HG02852 (cell line): ENCODE data around the gene SETD9.

Experiments used
- ATAC-seq: cut with Tn5 transposase; IDR thresholded peaks from one replicate; pipeline ENCODE4 v1.9.1; 2021; ENCODE audit warnings: mild to moderate bottlenecking, moderate library complexity; ENCODE audit not compliant: unreplicated experiment

The SETD9 gene, protein sequence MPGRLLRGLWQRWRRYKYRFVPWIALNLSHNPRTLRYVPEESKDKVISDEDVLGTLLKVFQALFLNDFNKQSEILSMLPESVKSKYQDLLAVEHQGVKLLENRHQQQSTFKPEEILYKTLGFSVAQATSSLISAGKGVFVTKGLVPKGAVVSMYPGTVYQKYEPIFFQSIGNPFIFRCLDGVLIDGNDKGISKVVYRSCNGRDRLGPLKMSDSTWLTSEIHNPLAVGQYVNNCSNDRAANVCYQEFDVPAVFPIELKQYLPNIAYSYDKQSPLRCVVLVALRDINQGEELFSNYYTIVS

DNA sequence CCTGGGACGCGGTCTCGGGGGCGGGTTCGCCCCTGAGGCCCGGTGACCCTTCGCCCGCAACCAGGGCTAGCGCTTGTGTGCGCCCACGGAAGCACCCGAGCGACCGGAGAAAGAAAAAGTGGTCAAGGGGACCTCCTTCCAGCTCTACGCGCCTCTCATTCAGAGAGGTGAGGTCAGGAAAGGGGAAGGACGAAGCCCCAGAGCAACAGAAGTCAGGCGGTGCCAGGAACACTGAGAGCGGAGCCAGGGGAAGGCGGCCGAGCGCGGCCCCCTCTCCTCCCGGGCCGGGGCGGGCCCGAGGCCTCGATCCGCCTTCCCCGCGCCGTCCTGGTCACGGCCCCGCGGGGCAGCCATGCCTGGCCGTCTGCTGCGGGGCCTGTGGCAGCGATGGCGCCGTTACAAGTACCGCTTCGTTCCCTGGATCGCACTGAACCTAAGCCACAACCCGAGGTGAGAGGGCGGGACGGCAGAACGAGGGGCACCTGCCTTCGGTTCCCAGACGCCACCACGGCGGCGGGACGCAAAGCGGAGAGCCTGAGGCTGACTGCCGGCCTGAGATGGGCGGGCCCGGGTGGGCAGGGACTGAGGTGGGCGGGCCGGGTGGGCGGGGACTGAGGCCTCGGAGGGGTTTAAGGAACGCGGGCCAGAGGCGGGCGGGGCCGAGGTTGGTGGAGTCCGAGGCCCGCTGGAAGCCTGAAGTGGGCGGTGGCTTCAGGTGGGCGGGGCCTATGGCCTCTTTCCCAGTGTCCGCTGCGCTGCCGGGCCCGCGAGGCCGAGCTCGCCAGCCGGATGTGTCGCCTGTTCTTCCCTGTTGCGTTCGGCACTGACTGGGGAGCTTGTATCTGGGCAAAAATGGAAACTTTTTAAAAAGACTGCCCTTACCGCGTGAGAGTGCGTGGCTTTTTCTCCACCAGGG lies at the start of gene SETD9:
TSS of gene SETD9 (plus strand) at position 303 of the 916 bp plus-strand sequence. CDS start at position 353, 50 bp downstream.
- ATAC-seq: peak; percentile 87

DNA sequence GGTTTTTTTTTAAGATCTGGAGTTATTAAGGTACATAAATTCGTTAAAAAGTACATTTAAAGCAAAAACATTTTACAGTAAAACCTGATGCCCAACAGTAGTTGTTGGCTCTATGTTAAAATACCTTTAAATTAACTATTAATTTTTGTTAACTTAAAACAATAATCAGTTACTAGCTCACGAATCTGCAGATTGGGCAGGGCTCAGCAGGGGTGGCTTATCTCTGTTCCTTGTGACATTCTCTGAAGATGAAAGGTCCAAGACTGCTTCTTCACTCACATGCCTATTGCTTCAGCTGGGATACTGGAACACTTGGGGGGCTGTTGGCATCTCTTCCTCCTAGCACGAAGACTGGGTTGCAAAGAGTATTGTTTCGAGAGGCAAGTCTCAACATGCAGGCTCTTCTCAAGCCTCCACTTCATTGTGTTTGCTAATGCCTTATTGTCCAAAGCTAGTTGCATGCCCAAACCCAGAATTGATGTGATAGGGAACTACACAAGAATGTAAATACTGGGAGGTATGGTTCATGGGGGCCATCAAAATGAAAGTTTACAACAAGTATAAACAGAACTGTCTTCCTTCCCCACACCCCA lies 47.4 kb upstream of the SETD9 start:
- ATAC-seq: no peak

DNA sequence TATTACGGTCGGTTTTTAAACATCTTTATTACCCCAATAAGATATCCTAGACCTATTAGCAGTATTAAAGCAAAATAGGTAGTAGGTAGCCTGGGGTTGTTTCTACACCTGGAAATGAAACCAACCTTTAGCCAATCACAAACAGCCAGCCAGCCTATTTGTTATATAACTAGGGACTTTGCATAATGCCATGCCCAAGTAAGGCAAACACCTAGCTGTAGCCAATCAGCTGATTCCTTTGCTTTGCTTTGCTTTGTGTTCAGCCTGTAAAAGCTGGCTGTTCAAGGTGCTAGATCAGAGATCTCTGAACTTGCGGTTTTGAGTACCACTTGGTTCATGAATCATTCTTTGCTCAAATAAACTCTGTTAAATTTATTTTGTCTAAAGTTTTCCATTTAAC lies 46.5 kb upstream of the SETD9 start:
- no peak for ATAC-seq

DNA sequence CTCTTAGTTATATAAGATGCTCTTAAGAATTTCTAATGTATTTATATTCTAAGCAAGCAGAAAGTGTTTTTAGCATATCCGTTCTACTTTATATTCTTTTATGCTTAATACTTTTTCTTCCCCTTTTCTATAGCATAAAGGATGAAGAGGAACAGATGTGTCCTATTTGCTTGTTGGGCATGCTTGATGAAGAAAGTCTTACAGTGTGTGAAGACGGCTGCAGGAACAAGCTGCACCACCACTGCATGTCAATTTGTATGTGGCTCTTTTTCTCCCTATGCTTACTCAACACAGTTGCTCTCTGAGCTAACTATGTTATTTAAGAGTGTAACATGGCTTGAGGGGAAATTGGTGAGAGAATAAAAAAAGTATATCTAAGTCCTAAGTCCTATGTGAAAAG lies 37.6 kb upstream of the SETD9 start:
- no peak for ATAC-seq

DNA sequence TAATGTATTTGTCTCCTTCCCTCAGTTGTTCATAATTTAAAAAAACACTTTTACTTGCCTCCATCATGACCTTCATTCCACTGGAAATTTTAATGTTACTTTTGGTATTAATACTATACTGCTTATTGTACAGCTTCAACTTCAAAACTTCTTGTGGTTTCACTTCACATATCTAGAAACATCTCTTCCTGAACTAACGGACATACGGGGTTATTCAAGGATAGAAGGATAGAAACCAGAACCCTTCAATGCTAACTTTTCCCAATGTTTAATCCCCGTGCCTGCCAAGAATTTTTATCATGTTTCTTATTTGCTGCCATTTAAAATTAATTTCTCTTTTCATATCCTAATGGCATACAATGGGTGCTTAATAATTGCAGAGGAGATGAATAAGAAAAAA lies 36.3 kb upstream of the SETD9 start:
- no peak for ATAC-seq

DNA sequence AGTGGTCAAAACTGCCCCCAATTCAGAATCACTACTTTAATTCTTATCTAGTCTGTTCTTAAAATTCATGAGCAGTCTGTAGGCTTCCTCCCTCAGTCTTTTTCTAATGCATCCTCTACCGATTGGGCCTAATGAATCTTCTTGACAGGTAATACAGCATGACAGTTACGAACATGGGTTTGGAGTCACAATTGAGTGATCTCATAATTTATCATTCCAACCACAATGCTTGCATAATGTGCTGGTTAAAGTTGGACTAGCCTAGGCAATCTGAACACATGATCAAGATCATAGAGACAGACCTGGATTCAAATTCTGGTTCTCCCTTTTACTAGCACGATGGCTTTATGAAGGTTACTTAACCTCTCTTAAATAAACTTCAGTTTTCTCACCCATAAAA lies 33.1 kb upstream of the SETD9 start:
- ATAC-seq: no peak

DNA sequence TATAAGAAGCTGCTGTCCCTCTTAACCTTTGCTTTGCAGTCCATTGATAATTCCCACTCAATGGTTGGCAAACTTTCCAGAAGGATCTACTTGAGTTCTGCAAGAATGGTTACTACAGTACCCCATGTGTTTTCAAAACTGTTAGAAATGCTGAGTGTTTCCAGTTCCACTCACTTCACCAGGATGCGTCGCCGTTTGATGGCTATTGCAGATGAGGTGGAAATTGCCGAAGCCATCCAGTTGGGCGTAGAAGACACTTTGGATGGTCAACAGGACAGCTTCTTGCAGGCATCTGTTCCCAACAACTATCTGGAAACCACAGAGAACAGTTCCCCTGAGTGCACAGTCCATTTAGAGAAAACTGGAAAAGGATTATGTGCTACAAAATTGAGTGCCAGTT lies 27.8 kb upstream of the SETD9 start:
- no peak for ATAC-seq

DNA sequence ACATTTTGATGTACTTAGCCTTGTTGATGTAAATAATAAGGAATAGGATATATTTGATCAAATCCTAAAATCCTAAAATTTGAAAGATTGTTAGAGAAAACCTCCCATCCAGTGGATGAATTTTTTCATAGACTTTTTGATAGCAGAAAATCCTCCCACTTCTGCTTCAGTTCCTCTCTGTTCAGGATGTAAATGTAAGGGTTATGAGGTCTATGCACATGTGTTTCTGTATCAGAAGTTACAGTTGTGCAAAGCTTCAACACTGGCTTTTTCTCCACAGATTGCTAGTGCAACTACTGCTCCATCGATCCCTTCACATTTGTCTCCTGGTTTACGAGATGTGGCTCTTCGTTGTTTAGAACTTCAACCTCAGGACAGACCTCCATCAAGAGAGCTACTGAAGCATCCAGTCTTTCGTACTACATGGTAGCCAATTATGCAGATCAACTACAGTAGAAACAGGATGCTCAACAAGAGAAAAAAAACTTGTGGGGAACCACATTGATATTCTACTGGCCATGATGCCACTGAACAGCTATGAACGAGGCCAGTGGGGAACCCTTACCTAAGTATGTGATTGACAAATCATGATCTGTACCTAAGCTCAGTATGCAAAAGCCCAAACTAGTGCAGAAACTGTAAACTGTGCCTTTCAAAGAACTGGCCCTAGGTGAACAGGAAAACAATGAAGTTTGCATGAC lies 16.0 kb upstream of the SETD9 start:
- ATAC-seq: no peak

DNA sequence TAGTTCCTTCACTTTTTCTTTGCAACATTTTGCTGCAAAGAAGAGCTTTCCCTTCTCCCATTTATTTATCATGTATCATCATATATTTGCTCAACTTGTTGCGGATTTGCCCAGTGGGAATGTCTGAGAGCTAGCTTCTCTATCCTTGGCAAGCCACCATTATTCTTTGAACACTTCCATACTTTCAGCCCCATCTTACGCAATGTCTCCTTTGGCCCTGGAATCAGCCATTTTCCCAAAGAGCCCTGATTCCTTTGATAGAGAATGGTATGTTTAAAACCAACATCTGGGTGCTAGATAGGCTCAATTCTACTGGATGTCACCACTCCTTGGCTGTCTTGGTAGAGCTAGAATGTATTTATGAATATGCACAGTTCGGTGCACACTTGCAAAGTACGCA lies 12.6 kb upstream of the SETD9 start:
- ATAC-seq: no peak

DNA sequence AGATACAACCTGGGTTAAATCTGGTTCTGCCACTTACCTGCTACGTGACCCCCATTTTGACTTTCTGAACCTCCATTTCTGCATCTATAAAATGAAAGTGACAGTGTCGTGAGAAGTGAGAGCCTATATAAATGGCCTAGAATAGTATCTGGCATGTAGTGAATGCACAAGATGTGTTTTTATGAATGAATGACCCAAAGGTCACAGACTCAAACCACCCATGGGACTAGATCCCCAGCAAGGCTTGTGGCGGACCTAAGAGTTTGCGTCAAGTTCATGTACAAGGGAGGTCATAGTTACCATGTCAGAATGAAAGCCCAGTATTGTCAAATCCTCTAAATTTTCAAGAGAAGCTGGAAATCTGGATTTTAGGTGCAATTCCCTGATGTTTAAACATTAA lies 11.2 kb upstream of the SETD9 start:
- no peak for ATAC-seq

DNA sequence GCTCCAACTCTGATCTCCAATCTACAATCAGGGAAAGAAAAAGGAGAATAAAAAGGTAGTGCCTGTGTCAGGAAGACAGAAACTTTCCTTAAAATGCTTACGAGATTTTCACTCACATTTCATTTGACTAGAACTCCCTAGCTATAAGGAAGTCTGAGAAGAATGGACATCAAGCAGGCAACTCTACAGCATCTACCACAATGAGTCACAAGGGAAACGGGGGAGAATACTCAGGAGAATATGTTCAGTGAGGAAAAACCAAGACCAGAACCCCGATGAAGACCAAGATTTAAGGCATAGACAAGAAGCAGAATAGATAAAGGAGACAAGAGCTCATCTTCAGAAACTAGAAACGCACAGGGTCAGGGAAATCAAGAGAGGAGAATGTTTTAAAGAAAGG lies 9.0 kb upstream of the SETD9 start:
- ATAC-seq: no peak

DNA sequence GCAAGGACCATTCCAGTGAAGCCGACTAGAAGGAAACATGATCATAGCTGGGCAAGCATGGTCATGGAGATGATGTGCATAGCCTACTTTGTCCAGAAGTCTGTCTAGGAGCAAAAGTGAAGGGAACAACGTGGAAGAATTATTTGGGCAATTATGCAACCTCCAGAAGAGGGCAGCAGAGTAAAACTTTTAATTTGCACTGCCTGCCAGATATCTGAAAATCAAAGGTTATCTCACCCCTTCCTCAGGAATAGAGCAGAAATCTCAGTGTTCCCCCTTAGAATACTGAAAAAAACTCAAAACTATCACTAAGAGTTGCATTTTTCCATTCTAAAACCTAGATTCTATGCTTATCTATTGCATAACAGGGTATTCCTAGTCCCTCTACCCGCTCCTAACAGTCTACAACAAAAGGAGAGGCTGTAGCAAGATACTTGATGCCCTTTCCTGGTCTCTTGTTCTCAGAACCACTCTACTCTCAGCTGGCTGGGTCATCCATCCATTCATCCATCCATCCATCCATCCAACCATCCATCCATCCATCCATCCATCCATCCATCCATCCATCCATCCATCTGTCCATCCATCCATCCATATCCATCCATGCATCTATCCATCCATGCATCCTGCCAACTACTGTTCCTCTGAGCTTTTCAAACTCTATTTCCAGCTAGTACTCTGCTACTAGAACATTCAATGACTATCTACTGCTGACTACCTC lies 8.4 kb upstream of the SETD9 start:
- ATAC-seq: no peak

DNA sequence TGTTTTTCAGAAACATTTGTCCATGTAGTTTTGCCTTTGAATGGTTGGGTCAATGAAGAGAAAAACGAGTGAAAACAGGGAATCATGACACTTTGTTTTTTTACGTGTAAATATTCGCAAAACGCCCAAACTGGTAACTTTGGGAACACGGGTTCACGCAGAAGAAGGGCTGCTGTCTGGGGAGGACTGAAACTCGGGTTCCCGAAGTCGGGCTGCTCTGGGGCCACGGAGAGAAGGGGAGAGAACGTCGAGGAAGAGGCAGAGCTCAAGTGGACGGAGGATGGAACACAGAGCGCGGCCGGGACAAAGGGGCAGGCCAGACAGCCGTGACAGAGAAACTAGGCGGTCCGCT lies 478 bp upstream of the SETD9 start:
- ATAC-seq: peak; percentile 41

DNA sequence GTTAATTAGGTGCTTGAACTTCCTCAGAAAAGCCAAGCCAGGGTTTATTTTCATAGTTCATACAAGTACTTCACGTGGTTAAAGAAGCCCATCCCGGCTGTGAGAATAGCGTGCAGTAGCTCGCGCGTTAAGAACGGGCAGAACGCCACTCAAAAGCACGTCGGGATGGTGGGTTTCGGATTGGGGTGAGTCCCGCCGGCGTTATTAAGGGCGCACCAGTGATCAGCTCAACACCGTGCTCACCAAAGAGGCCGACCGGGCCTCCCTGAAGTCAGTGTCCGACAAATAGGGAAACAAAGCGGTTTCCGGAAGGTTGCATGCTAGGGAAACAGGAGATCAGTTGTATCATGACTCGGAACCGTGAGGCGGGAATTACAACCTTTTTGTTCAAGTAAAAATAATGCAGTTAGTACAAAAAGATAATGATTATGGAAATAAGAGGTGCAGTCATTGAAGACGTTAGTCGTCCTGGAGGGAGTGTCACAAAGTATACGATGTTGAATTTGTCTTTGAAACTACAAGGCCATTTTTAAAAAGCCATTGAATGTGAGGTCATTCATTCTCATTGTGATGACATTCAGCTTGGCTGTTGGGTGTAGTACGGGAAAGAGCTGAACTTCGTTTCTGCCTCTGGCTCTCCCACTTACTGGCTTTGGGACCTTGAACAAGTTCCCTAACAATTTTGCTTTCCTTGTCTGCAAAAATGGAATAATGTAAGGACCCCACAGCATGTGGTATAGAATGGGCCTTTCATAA lies 992 bp downstream of the SETD9 start:
- peak; percentile 29 for ATAC-seq

DNA sequence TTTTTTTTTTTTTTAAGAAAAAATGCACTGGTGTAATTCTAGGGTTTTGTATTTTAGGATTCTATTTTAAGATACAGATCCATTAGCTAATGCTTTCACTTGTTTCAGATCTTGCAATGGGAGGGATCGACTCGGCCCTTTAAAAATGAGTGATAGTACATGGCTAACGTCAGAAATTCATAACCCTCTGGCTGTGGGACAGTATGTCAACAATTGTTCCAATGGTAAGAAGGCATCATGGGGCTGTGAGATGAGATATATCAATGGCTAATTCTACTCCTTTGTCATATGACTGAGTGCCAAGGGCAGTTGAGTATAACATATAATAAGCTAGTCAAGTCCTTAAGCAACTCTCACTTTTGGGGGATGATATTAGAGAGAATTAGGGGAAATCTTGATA lies 4.4 kb downstream of the SETD9 start:
- ATAC-seq: no peak

DNA sequence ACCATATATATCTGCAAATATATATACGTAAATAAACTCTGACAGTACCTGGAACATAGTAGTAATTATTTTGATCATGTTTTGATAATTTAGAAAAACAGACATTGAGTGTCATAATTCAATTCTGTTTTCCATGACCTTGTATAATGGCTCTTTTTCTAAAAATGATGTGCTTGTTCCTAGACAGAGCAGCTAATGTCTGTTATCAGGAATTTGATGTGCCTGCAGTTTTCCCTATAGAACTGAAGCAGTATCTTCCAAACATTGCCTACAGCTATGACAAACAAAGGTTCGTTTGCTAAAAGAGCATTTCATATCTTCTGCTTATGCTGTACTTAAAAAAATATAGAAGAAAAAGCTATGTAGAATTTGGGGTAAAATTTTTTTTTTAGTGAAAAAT lies 5.3 kb downstream of the SETD9 start:
- ATAC-seq: no peak

DNA sequence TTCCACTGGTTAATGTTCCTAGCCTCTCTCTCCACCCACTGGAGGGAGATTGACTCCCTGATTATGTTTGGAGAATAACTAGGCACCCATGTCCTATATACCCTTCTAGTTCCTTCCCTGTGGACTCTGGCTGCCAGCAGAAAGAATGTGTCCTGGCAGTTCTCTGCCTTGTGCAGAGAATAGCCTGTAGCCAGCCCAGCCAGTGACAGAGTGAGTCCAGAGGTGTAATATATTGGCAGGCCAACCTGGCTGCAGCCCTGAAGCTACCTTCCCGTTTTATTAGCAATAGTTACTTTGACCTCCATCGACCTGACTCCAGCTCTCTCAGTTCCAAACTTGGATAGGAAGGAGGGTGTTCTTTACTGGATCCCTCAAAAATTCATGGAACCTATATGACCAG lies 8.1 kb downstream of the SETD9 start:
- no peak for ATAC-seq

DNA sequence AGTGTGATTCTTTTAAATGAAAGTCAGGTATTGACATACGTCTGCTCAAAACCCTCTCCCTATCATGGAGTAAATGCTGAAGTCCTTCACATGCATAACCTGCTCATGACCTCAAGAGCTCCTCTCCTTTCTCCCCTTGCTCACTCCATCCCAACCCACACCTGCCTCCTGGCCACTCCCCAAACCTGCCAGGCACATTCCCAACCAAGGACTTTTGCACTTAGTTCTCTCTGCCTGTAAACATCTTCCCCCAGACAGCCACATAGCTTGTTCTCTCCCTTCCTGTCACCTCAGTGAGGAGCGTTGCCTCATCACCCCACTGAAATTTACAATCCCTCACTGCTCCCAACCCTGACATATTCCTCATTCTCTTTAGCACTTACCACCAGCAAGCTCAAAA lies 8.7 kb downstream of the SETD9 start:
- no peak for ATAC-seq

DNA sequence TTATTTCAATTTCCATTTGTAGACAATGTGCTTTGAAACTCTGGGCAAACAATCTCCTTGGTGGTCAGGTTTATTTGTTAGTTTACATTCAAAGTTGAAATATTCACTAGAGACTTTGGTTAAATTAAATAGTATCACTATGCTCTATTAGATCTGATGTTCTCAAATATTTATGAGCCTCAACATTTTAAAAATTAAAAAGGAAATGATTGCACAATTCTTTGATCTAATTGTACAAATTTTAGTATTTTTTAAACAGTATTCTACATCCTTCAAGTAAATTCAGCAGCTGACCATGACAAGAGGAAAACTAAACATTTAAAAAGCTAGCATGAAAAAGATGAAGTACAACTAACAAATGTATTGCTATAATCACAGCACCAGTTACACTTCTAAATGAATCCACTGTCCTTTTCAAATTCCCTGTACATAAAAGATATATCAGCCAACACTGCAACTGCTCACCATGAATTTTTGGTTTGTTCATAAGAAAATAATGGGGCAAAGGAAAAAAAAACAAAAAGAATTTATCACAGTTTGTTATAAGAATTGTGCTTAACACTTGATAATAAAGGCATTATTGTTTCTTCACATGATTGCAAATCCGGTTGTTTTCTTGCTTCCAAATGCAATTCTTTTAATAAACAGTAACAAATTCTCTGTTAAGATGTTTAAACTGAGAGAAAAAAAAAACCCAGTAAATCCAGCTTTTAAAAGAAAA lies 10.7 kb downstream of the SETD9 start:
- ATAC-seq: no peak
